GM18520 (cell line): Measurements from ENCODE around the gene ESRRG.
"Not testable (repeated sequence)": the region's sequence is repeated elsewhere in the genome, so short reads cannot be mapped to it uniquely, and the experiment has no call there.

ENCODE experiments used
- ATAC-seq: cut with Tn5 transposase; IDR thresholded peaks from one replicate; pipeline ENCODE4 v1.9.1; 2021; ENCODE audit not compliant: unreplicated experiment

Gene ESRRG

GRCh38 chr1:216576234-216576937 is 146.8 kb downstream of the ESRRG start:
- no peak for ATAC-seq

- no peak for ATAC-seq
Observed at GRCh38 chr1:216566641-216567205, 156.5 kb downstream of the ESRRG start.

- no peak for ATAC-seq
Observed at GRCh38 chr1:216563087-216563486, 160.1 kb downstream of the ESRRG start.

GRCh38 chr1:216562383-216562782 is 160.8 kb downstream of the ESRRG start:
- ATAC-seq, result no peak

- ATAC-seq, result no peak
Observed at GRCh38 chr1:216560527-216560926, 162.7 kb downstream of the ESRRG start.

- ATAC-seq, result no peak
Observed at GRCh38 chr1:216559359-216559758, 163.9 kb downstream of the ESRRG start.

GRCh38 chr1:216555653-216556052 is 167.6 kb downstream of the ESRRG start:
- ATAC-seq, result no peak

GRCh38 chr1:216554934-216555333 is 168.3 kb downstream of the ESRRG start:
- ATAC-seq, result peak; percentile 48

GRCh38 chr1:216553766-216554165 is 169.5 kb downstream of the ESRRG start:
- no peak for ATAC-seq

- no peak for ATAC-seq
Observed at GRCh38 chr1:216553040-216553439, 170.2 kb downstream of the ESRRG start.

- no peak for ATAC-seq
Observed at GRCh38 chr1:216549796-216550195, 173.4 kb downstream of the ESRRG start.

- no peak for ATAC-seq
Observed at GRCh38 chr1:216542741-216543140, 180.5 kb downstream of the ESRRG start.

GRCh38 chr1:216542263-216542662 is 181.0 kb downstream of the ESRRG start:
- ATAC-seq, result no peak

GRCh38 chr1:216535751-216536150 is 187.5 kb downstream of the ESRRG start:
- no peak for ATAC-seq

GRCh38 chr1:216535059-216535458 is 188.2 kb downstream of the ESRRG start:
- no peak for ATAC-seq

GRCh38 chr1:216533776-216534175 is 189.5 kb downstream of the ESRRG start:
- ATAC-seq, result no peak

GRCh38 chr1:216532251-216532798 is 190.9 kb downstream of the ESRRG start:
- ATAC-seq, result no peak

GRCh38 chr1:216531263-216532239 is 191.7 kb downstream of the ESRRG start:
- ATAC-seq, result peak; percentile 31

- ATAC-seq, result not testable (repeated sequence)
Observed at GRCh38 chr1:216529851-216530250, 193.4 kb downstream of the ESRRG start.

GRCh38 chr1:216528816-216529215 is 194.4 kb downstream of the ESRRG start:
- ATAC-seq, result peak; percentile 95

GRCh38 chr1:216523449-216524190 is 199.6 kb downstream of the ESRRG start:
- ATAC-seq, result no peak
